Testis (tissue), 2 donors: Measurements from ENCODE around the gene XYLT1.

ENCODE experiments used
- POLR2A ChIP-seq: fragments of 450-650 bp; IDR thresholded peaks from one replicate; pipeline ENCODE4 v1.6.1; 2017; ENCODE audit warnings: antibody characterized with exemption, mild to moderate bottlenecking, moderate library complexity
- TF ChIP-seq, protein P1 (sequence below), 3 experiments: fragments of 450-650 bp in 2 of 3; fragments of 200-600 bp in 1 of 3; sonication (generic) in 1 of 3; IDR thresholded peaks; one replicate each; pipeline ENCODE4 v1.5.1; 2016 to 2019; ENCODE audit warnings: antibody characterized with exemption in 3 of 3, mild to moderate bottlenecking in 2 of 3, moderate library complexity in 1 of 3

DNA sequence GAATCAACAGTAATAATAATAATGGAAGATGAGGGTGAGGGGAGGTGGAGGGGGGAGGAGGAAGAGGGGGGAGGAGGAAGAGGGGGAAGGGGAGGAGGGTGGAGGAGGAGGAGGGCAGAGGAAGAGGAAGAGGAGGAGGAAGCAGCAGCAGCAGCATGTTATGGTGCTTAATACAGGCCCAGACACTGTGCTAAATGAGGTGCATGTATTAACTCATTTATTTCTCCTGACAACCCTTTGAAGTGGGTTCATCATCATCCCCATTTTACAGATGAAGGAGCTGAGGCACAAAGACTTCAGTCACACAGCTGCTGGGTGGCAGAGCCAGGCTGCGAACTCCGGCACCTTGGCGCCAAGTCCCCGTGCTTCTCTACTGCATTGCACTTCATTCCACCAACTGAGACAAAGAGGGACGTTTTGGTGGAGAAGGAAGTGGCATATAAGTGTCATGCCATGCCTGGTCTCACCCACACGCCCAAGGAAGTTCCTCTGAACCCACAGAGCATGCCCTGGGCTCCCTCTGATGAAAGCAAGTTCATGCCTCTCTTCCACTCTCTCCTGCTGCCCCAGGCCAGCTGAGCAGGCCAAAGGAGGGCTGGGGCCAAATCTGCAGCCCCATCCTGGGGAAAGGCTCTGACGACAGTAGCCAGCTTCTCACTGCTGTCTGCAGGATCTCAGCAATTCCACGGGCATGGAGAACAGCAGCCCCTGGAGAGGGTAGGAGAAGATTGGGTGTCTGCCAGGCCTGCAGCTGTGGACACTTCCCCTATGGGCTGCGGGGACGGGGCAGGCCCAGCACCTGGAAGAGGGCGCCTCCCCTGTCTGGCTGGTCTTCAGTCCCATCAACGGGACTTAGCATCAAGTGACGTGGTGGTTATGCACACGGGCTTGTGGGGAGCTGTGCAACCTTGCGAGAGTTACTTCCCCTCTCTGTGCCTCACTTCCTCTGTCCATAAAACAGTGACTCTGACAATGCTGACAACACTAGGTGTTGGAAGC is 21.8 kb downstream of the XYLT1 start:
- no peak for TF ChIP-seq POLR2A
- TF ChIP-seq, protein P1, sequence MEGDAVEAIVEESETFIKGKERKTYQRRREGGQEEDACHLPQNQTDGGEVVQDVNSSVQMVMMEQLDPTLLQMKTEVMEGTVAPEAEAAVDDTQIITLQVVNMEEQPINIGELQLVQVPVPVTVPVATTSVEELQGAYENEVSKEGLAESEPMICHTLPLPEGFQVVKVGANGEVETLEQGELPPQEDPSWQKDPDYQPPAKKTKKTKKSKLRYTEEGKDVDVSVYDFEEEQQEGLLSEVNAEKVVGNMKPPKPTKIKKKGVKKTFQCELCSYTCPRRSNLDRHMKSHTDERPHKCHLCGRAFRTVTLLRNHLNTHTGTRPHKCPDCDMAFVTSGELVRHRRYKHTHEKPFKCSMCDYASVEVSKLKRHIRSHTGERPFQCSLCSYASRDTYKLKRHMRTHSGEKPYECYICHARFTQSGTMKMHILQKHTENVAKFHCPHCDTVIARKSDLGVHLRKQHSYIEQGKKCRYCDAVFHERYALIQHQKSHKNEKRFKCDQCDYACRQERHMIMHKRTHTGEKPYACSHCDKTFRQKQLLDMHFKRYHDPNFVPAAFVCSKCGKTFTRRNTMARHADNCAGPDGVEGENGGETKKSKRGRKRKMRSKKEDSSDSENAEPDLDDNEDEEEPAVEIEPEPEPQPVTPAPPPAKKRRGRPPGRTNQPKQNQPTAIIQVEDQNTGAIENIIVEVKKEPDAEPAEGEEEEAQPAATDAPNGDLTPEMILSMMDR (IDR thresholded peaks at IDR 0.05), result no peak
